Activated CD8-positive, alpha-beta memory T cell treated with anti-CD3 and anti-CD28 coated beads, Interleukin-2, amount 10 ng/mL, durations not matched to agents 7 days and 5 days (primary cell): ENCODE data around the gene DHX35. TPM values are rescaled to one million over a fixed set of nuclear protein-coding genes. Genes with fewer than 3 reads are reported as not detected.
"Not testable (repeated sequence)": the region's sequence is repeated elsewhere in the genome, so short reads cannot be mapped to it uniquely, and the experiment has no call there.

Experiments
- ATAC-seq: fragments of 150-1000 bp; cut with Tn5 transposase; one replicate; pipeline ENCODE4 v1.10.0; 2021; ENCODE audit warnings: moderate library complexity
- CTCF ChIA-PET: fragments of 350-600 bp; sonication (Branson Sonifier 250); formaldehyde crosslinking; loops from one replicate; lab custom pipeline; 2021; ENCODE audit warnings: antibody characterized with exemption; lab: Charles Lee
- DNase-seq: peaks from one replicate; pipeline ENCODE4 v3.0.0-alpha.2; 2020
- H3K27ac Mint-ChIP-seq: one replicate; pipeline ENCODE4 v1.8.0; 2021; ENCODE audit warnings: mild to moderate bottlenecking, mixed read lengths
- H3K27me3 Mint-ChIP-seq: one replicate; pipeline ENCODE4 v1.8.0; 2021; ENCODE audit warnings: mixed read lengths
- H3K36me3 Mint-ChIP-seq: one replicate; pipeline ENCODE4 v1.8.0; 2021; ENCODE audit warnings: mild to moderate bottlenecking, mixed read lengths
- H3K4me1 Mint-ChIP-seq: one replicate; pipeline ENCODE4 v1.8.0; 2021; ENCODE audit warnings: mixed read lengths
- H3K4me3 Mint-ChIP-seq: one replicate; pipeline ENCODE4 v1.8.0; 2021; ENCODE audit warnings: mild to moderate bottlenecking, moderate library complexity, mixed read lengths
- H3K9me3 Mint-ChIP-seq: one replicate; pipeline ENCODE4 v1.8.0; 2022; ENCODE audit warnings: low read depth, mixed read lengths
- total RNA-seq, 2 experiments: library from RNA; stranded (reverse); gene quantifications; one replicate each; pipeline ENCODE4 v1.2.3, GENCODE V29; 2021

The DHX35 gene
- total RNA-seq, 2 experiments from 2014 or later, result 10.5 to 12.9 TPM

DNA sequence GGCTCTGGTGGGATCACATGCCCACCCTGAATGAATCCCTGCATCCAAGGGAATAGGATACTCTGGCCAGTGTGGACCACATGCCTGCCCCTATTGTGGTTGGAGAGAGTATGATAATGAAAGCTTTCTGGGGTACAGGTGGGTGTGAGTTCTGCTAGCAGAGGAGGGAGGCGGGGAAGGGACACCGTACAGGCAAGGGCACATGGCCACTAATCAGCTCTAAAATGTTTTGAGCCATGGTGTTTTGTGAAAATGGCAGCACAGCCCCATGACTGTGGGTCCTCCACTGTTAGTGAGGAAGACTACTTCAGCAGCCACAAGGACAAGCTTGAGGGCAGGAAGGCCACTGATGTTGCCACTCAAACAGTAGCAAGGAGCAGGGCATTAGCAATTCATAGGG, 11.9 kb upstream of the DHX35 start:
- Mint-ChIP-seq H3K9me3 (no peaks in the 10 kb centered on the region), H3K4me1 (peaks cover 2% of the 10 kb centered on the region), H3K27ac (no peak overlapping the region), H3K27me3 (no peaks in the 10 kb centered on the region), H3K4me3 (no peak overlapping the region), H3K36me3 (peaks cover 69% of the 10 kb centered on the region)
- DNase-seq, result no peak
- ATAC-seq, result no peak
- CTCF ChIA-PET, result interaction anchor here (0.6 to 2.1 kb wide), 5 partner anchors 12 to 99 kb away, joined by 3 to 8 read pairs (median 3); partner anchors contain the start of genes DHX35 and FAM83D

DNA sequence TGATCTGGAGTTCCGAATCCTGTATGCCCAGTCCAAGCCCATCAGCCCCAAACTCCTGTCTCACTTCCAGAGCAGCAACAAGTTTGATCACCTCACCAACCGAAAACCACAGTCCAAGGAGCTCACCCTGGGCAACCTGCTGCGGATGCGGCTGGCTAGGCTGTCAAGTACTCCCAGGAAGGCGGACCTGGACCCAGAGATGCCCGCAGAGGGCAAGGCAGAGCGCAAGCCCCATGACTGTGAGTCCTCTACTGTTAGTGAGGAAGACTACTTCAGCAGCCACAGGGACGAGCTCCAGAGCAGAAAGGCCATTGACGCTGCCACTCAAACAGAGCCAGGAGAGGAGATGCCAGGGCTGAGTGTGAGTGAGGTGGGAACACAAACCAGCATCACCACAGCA, 10.5 kb upstream of the DHX35 start:
- ATAC-seq (no peak), DNase-seq (peak; percentile 37)
- Mint-ChIP-seq H3K4me3 (no peak overlapping the region), H3K36me3 (peaks cover 62% of the 10 kb centered on the region), H3K9me3 (no peaks in the 10 kb centered on the region), H3K27ac (no peak overlapping the region), H3K27me3 (no peaks in the 10 kb centered on the region), H3K4me1 (peaks cover 2% of the 10 kb centered on the region)
- CTCF ChIA-PET, result interaction anchor here (0.9 to 2.1 kb wide), 3 partner anchors 10 to 98 kb away, joined by 3 to 8 read pairs (median 3); partner anchors contain the start of genes DHX35 and FAM83D

DNA sequence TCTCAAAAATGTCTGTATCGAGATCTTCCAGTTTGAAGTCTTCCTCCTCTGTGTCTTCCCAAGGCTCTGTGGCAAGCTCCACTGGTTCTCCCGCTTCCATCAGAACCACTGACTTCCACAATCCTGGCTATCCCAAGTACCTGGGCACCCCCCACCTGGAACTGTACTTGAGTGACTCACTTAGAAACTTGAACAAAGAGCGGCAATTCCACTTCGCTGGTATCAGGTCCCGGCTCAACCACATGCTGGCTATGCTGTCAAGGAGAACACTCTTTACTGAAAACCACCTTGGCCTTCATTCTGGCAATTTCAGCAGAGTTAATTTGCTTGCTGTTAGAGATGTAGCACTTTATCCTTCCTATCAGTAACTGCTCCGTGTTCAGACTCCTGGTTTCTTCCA, 10.0 kb upstream of the DHX35 start:
- peak; percentile 27 for DNase-seq
- Mint-ChIP-seq H3K27ac (no peak overlapping the region), H3K9me3 (no peaks in the 10 kb centered on the region), H3K4me3 (no peak overlapping the region), H3K4me1 (peaks cover 2% of the 10 kb centered on the region), H3K27me3 (no peaks in the 10 kb centered on the region), H3K36me3 (peaks cover 57% of the 10 kb centered on the region)
- no peak for ATAC-seq
- CTCF ChIA-PET, result interaction anchor here (0.9 to 2.1 kb wide), 2 partner anchors 10 to 26 kb away, joined by 3 to 8 read pairs; partner anchors contain the start of genes DHX35 and FAM83D

GRCh38 chr20:38953630-38954340, 8.4 kb upstream of the DHX35 start:
- peaks cover 2% of the 10 kb centered on the region for H3K4me1 Mint-ChIP-seq
- DNase-seq, result no peak
- ATAC-seq, result no peak
- no peaks in the 10 kb centered on the region for H3K9me3 Mint-ChIP-seq
- CTCF ChIA-PET, result interaction anchor here (0.9 to 1.5 kb wide), 2 partner anchors 28 to 96 kb away, joined by 3 to 6 read pairs; partner anchors contain the start of gene FAM83D
- peaks cover 42% of the 10 kb centered on the region for H3K36me3 Mint-ChIP-seq
- no peaks in the 10 kb centered on the region for H3K27me3 Mint-ChIP-seq
- no peak overlapping the region for H3K27ac Mint-ChIP-seq
- H3K4me3 Mint-ChIP-seq, result no peak overlapping the region

GRCh38 chr20:38957235-38957876, 4.8 kb upstream of the DHX35 start:
- H3K4me1 Mint-ChIP-seq, result peaks cover 14% of the 10 kb centered on the region
- no peaks in the 10 kb centered on the region for H3K9me3 Mint-ChIP-seq
- no peak overlapping the region for H3K4me3 Mint-ChIP-seq
- CTCF ChIA-PET, result interaction anchor here (1.0 kb wide), 1 partner anchor 30 kb away, joined by 3 read pairs; no protein-coding TSS in a partner anchor
- DNase-seq, result no peak
- H3K36me3 Mint-ChIP-seq, result peaks cover 13% of the 10 kb centered on the region
- H3K27me3 Mint-ChIP-seq, result no peaks in the 10 kb centered on the region
- no peak overlapping the region for H3K27ac Mint-ChIP-seq
- ATAC-seq, result no peak

GRCh38 chr20:38957915-38958485, 4.1 kb upstream of the DHX35 start:
- H3K27me3 Mint-ChIP-seq, result no peaks in the 10 kb centered on the region
- H3K36me3 Mint-ChIP-seq, result peaks cover 10% of the 10 kb centered on the region
- peaks cover 18% of the 10 kb centered on the region for H3K4me1 Mint-ChIP-seq
- no peaks in the 10 kb centered on the region for H3K9me3 Mint-ChIP-seq
- DNase-seq (no peak), ATAC-seq (no peak)
- CTCF ChIA-PET, result no interaction called here
- no peak overlapping the region for H3K4me3 Mint-ChIP-seq
- H3K27ac Mint-ChIP-seq, result no peak overlapping the region

DNA sequence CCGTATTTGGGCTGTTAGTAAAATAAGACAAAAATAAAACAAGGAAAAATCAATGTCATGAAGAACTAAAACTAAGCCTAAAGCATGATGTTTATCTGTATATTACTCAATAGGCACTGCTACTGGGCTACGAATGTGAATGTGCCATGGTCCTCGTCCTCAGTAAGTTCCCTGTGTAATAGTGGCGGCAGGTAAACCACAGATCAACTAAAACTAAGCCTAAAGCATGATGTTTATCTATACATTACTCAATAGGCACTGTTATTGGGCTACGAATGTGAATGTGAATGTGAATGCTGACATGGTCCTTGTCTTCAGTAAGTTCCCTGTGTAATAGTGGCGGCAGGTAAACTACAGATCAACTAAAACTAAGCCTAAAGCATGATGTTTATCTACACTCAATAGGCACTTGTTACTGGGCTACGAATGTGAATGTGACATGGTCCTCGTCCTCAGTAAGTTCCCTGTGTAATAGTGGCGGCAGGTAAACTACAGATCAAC, 1.9 kb upstream of the DHX35 start:
- peaks cover 29% of the 10 kb centered on the region for H3K4me1 Mint-ChIP-seq
- H3K27ac Mint-ChIP-seq, H3K4me3 Mint-ChIP-seq, H3K9me3 Mint-ChIP-seq, DNase-seq, ATAC-seq, H3K27me3 Mint-ChIP-seq, H3K36me3 Mint-ChIP-seq: not testable (repeated sequence)
- CTCF ChIA-PET, result interaction anchor here (3.4 to 8.5 kb wide), 3 partner anchors 34 to 87 kb away, joined by 15 to 98 read pairs (median 33); partner anchors contain the start of gene FAM83D

DNA sequence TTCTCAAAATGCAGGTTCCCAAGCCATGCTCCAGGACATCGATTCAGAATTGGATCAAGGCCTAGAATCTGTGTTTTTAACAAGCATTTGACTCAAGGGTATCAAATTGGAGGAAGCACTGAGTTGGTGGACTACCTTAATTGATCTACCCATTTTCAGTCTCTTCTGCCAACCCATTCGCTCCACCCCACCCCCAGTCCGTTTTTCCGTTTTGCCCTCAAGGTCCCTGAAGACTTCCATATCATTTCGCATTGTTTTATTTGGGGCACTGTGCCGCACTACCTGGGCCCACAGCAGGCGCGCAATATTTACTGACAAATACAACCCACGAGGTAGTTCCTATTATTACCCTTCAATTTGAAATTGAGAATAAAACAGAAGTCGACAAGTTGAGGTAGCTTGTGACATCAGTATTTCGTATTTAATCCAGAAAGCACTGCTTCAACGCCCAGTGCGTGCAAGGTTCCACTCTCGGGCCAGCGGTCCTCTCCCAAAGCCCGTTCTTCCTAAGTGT, 557 bp upstream of the DHX35 start:
- peak overlapping the region; percentile 97 for H3K27ac Mint-ChIP-seq
- peaks cover 7% of the 10 kb centered on the region for H3K36me3 Mint-ChIP-seq
- H3K9me3 Mint-ChIP-seq, result no peaks in the 10 kb centered on the region
- no peaks in the 10 kb centered on the region for H3K27me3 Mint-ChIP-seq
- peak; percentile 1 for ATAC-seq
- peaks cover 29% of the 10 kb centered on the region for H3K4me1 Mint-ChIP-seq
- peak; percentile 52 for DNase-seq
- peak overlapping the region; percentile 87 for H3K4me3 Mint-ChIP-seq
- CTCF ChIA-PET, result interaction anchor here (0.7 to 8.5 kb wide), 22 partner anchors 10 to 515 kb away, joined by 3 to 98 read pairs (median 4); partner anchors contain the start of gene FAM83D

DNA sequence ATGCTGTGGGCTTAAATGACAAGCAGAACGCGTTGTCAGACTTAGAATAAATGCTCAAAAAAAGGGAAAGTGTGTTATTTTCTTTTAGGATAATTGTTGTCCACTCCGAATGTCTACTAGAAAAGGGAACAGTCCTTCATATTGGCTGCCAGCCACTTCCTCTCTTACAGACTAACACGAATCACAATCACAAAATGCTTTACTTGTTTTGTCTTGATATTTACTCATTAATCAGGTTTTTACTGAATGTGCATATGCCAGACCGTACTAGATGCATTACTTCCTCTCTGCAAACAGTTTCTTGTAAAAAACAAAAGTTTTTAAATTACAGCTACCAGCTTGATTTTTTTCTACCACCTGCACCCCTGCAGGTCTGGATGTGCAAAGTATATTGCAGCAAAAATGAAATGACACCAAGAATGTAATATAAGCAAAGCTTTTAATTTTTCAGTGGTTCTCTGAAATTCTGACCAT, 821 bp downstream of the DHX35 start:
- ATAC-seq (no peak), DNase-seq (no peak)
- CTCF ChIA-PET, result interaction anchor here (0.9 to 8.5 kb wide), 14 partner anchors 12 to 215 kb away, joined by 3 to 98 read pairs (median 6); partner anchors contain the start of genes ACTR5 and FAM83D
- Mint-ChIP-seq H3K9me3 (no peaks in the 10 kb centered on the region), H3K36me3 (peaks cover 7% of the 10 kb centered on the region), H3K27me3 (no peaks in the 10 kb centered on the region), H3K4me3 (peak overlapping the region; percentile 87), H3K4me1 (peaks cover 29% of the 10 kb centered on the region), H3K27ac (peak overlapping the region; percentile 90)

DNA sequence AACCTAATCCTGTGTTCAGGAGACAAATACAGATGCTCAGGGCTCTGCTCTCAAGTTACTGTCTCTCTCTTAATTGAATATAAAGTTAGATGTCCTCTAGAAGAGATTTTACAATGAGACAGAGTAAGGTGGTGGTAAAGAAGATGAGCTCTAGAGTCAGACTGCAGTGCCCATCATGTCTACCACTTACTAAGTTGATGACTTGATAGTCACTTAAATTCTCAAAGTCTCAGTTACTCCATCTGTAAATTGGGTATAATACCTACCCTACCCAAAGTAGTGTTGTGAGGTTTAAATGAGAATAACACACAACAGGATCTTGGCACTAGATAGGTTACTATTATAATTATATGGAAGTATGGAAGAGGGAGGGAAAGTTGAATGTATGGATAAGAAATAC, 1.6 kb downstream of the DHX35 start:
- peaks cover 29% of the 10 kb centered on the region for H3K4me1 Mint-ChIP-seq
- no peaks in the 10 kb centered on the region for H3K27me3 Mint-ChIP-seq
- no peaks in the 10 kb centered on the region for H3K9me3 Mint-ChIP-seq
- CTCF ChIA-PET, result interaction anchor here (1.2 to 8.5 kb wide), 6 partner anchors 12 to 84 kb away, joined by 5 to 98 read pairs (median 11); partner anchors contain the start of gene FAM83D
- no peak overlapping the region for H3K27ac Mint-ChIP-seq
- ATAC-seq, result no peak
- H3K36me3 Mint-ChIP-seq, result peaks cover 7% of the 10 kb centered on the region
- no peak for DNase-seq
- H3K4me3 Mint-ChIP-seq, result no peak overlapping the region

- H3K36me3 Mint-ChIP-seq, result peaks cover 15% of the 10 kb centered on the region
- no peak overlapping the region for H3K27ac Mint-ChIP-seq
- no peaks in the 10 kb centered on the region for H3K27me3 Mint-ChIP-seq
- ATAC-seq, result no peak
- H3K4me1 Mint-ChIP-seq, result peaks cover 29% of the 10 kb centered on the region
- CTCF ChIA-PET, result interaction anchor here (1.0 to 8.5 kb wide), 3 partner anchors 33 to 82 kb away, joined by 3 to 98 read pairs (median 5); no protein-coding TSS in a partner anchor
- no peak for DNase-seq
- H3K4me3 Mint-ChIP-seq, result no peak overlapping the region
- no peaks in the 10 kb centered on the region for H3K9me3 Mint-ChIP-seq
These were observed 3.1 kb downstream of the DHX35 start for GRCh38 chr20:38965264-38965663.

DNA sequence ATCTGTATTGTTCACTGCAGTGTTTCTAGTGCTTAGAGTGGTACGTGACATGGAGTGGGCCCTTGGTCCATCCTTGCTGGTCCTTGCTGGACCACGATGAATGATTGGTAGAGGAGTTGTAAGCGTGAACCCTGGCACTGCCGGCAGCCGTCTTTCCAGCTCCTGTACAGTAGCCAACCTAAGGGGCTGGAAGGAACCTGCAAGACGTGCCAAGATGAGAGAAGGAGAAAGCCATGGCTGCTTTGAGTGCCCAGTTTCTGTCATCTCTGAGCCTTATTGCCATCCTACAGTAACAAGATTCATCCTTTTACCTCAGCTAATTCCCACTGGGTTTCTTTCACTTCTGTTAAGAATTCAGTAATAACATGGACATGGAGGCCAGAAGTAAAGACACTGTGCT, 5.9 kb downstream of the DHX35 start:
- H3K9me3 Mint-ChIP-seq, result no peaks in the 10 kb centered on the region
- H3K27me3 Mint-ChIP-seq, result no peaks in the 10 kb centered on the region
- H3K4me3 Mint-ChIP-seq, result no peak overlapping the region
- H3K36me3 Mint-ChIP-seq, result peaks cover 30% of the 10 kb centered on the region
- ATAC-seq, result no peak
- no peak overlapping the region for H3K27ac Mint-ChIP-seq
- CTCF ChIA-PET, result interaction anchor here (1.4 to 8.5 kb wide), 4 partner anchors 12 to 79 kb away, joined by 3 to 98 read pairs (median 4); no protein-coding TSS in a partner anchor
- DNase-seq, result no peak
- peaks cover 23% of the 10 kb centered on the region for H3K4me1 Mint-ChIP-seq
